HG02938 (cell line): ENCODE data around the gene C1orf52.
"Not testable (repeated sequence)": the region's sequence is repeated elsewhere in the genome, so short reads cannot be mapped to it uniquely, and the experiment has no call there.

Source experiments
- ATAC-seq: cut with Tn5 transposase; IDR thresholded peaks from one replicate; pipeline ENCODE4 v1.9.1; 2021; ENCODE audit warnings: mild to moderate bottlenecking, moderate library complexity; ENCODE audit not compliant: unreplicated experiment

The C1orf52 gene

GRCh38 chr1:85278853-85279314, 19.4 kb upstream of the C1orf52 start:
- peak; percentile 12 for ATAC-seq

DNA sequence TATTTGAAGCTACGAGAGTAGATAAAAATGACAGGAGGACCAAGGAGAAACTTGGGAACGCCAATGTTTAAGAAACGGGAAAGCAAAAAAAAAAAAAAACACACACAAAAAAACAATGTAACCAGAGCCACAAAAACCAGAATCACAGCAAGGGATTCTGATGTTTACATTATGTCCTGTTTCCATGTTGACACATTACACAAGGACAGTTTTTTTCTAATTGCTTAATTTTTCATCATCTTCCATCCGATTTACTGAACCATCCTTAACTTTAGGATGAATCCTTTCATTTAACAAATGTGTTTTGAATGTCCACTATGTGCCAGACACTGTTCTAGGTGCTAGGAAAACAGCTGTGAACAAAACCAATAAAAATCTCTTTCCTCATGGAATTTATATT, 18.3 kb upstream of the C1orf52 start:
- ATAC-seq = no peak

DNA sequence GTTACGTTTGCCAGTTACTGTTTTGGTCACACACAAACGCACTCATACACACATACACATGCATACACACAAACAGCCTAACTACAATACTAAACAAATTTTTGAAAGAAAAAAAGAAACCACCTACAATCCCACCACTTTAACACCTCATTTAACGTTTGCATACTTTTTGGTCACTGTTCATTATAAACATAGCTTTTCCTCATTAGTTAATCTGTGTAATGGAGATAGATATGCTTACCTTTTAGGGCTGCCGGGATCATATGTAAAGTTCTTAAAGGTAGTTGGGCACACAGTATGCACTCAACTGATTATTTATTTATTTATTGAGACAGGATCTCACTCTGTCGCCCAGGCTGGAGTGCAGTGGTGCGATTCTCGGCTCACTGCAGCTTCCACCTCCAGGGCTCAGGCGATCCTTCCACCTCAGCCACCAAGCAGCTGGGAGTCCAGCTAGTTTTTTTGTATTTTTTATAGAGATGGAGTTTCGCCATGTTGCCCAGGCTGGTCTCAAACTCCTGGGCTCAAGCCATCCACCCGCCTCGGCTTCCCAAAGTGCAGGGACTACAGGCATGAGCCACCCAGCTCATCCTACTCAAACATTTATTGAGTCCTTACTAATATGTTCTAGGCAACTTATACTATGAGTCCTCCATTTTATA, 17.6 kb upstream of the C1orf52 start:
- ATAC-seq = no peak

- ATAC-seq = peak; percentile 94
Observed at GRCh38 chr1:85276215-85276977, 16.9 kb upstream of the C1orf52 start, which contains the start of gene BCL10. TSS of gene BCL10 (minus strand) at chr1:85276632. CDS start at chr1:85276352, 280 bp downstream.

DNA sequence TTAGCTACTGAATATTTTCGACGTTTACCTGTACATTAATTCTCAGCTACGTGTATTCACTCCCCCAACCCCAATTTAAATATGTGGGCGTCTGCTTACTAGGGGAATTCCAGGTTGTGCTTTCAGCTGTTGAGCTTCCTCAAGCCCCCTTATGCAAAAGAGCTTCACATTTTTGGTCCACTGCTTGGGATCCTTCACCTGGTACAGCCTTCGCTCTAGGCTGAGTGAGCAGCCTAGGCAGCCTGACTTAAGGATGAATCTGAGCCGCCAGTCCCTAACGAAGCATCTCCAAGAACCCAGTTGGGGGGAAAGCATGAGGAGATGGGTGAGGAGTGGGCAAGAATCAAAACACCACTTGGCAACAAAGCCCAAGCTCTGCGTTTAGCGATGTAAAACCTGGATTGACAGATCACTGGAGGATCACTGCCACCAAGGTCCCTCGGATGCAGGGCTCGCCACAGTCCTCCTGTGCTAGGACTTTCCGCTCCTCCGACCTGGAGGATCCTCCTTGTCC, 16.3 kb upstream of the C1orf52 start:
- no peak for ATAC-seq

DNA sequence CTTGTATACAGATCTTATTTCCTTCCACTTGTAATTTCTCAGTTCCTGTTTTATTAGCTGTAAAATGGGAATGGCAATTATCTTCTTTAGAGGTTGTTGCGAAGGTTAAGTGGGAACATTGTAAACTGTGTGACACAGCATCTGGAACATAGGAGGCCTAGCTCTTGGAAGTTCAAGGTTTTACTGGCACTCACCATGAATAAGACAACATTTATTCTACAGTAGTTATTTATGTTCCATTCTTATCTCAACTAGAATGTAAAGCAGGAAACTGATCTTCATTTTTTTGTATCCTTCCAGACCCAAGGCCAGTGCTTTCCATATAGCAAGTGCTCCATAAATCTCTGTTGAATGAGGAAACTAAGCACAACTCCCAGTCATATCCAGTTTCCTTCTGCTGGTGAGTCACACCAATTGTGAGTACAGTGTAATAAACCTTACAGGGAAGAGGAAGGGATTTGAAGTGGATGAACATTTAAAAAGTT, 15.5 kb upstream of the C1orf52 start:
- no peak for ATAC-seq

- ATAC-seq = no peak
Observed at GRCh38 chr1:85273397-85273796, 13.9 kb upstream of the C1orf52 start.

GRCh38 chr1:85268801-85269585, 9.5 kb upstream of the C1orf52 start:
- ATAC-seq = no peak

- ATAC-seq = no peak
Observed at GRCh38 chr1:85267313-85267712, 7.9 kb upstream of the C1orf52 start.

- no peak for ATAC-seq
Observed at GRCh38 chr1:85264150-85264549, 4.7 kb upstream of the C1orf52 start.

GRCh38 chr1:85262985-85263384, 3.5 kb upstream of the C1orf52 start:
- no peak for ATAC-seq

GRCh38 chr1:85259912-85260274, 431 bp upstream of the C1orf52 start:
- ATAC-seq = no peak

DNA sequence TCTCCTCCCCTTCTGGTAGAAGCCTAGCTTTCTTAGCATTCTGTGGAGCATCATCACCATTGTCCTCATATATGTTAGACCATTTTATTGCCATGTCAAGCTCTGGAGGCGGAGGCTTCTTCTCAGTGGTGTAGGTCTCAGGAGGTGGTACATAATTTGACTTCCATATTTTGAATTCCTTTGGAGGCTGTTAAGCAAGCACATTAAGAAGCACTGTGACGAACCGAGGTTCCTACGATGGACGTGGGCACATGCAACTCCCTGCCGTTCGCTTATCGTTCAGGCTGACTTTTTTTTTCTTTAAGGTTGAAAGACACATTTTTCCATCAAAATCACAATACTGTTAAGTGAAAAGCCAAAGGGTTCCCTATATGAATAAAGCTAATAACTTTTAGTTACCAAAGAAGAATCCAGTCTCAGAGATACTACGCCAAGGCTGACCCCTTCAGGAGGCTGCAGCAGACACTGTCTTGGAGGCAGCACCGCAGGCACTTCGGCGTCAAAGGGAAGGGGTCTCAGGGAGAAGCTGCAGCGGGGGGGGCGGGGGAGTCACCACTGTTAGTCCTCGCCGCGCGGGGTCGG, 835 bp downstream of the C1orf52 start:
- ATAC-seq = no peak

DNA sequence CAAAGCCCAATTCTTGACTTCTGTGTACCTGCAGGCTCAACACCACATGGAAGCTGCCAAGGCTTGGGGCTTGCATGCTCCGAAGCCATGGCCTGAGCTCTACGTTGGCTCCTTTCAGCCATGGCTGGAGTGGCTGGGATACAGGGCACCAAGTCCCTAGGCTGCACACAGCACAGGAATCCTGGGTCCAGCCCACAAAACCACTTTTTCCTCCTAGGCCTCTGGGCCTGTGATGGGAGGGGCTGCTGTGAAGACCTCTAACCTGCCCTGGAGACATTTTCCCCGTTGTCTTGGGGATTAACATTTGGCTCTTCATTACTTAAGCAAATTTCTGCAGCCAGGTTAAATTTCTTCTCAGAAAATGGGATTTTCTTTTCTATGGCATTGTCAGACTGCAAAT, 10.4 kb downstream of the C1orf52 start:
- not testable (repeated sequence) for ATAC-seq

DNA sequence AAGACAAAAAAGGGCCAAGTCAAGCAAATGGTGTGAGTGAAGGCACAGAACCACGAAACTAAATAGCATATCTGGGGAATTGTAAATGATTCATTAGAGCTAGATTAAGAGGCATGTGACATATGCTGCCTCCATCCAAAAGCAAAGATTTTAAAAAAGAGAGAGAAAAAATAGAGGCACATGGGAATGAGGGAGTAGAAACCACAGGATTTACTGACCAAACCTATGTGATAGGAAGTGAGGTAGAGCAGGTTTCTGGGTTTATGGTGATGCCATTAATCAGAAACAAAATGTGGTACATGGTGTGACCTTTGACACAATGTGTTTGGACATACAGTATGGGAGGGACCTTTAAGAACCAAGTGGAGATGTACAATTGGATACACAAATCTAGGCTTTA, 13.6 kb downstream of the C1orf52 start:
- ATAC-seq = no peak

GRCh38 chr1:85245456-85245855, 14.0 kb downstream of the C1orf52 start:
- ATAC-seq = no peak

DNA sequence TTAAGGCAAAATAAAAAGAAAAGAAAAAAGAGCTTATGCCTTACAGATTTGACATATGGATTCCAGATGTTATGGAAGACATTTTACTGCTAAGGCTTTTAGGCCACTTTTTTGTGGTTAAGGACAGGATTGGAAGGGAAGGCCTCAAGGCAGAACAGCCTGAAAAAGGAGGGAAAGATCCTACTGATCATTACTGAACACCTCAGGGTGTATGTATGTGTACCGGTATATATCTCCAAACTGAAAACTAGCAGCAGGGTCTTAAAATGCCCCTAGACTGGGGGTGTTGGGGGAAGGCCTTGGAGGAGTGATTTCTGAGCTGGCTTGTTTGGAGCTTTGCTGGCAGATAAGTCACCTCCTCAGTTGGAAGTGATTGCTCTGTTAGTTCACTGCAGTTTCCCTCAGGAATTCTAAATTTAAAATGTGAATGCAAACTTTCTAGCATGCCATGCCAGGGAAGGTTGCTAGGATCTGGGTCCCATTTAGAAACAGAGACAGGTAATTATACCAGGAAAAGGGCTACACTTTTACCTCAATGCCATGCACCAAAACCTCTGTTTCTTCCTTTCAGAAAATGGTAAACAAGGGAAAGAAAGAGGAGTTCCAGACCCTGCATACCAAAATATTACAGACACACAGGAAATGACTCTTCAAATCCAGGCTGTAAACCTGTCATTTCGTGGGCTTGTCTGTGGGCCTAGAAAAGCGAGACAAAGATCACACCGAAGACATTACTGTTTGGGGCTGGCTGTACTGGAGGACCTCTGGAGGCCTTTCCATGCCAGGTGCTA, 15.0 kb downstream of the C1orf52 start:
- no peak for ATAC-seq

GRCh38 chr1:85243372-85243771, 16.1 kb downstream of the C1orf52 start:
- ATAC-seq = no peak

- ATAC-seq = no peak
Observed at GRCh38 chr1:85240643-85241042, 18.8 kb downstream of the C1orf52 start.

- no peak for ATAC-seq
Observed at GRCh38 chr1:85240174-85240601, 19.3 kb downstream of the C1orf52 start.
